Measurements from ENCODE around the gene LIPA.
"Not testable (repeated sequence)": the region's sequence is repeated elsewhere in the genome, so short reads cannot be mapped to it uniquely, and the experiment has no call there.

The LIPA gene

DNA sequence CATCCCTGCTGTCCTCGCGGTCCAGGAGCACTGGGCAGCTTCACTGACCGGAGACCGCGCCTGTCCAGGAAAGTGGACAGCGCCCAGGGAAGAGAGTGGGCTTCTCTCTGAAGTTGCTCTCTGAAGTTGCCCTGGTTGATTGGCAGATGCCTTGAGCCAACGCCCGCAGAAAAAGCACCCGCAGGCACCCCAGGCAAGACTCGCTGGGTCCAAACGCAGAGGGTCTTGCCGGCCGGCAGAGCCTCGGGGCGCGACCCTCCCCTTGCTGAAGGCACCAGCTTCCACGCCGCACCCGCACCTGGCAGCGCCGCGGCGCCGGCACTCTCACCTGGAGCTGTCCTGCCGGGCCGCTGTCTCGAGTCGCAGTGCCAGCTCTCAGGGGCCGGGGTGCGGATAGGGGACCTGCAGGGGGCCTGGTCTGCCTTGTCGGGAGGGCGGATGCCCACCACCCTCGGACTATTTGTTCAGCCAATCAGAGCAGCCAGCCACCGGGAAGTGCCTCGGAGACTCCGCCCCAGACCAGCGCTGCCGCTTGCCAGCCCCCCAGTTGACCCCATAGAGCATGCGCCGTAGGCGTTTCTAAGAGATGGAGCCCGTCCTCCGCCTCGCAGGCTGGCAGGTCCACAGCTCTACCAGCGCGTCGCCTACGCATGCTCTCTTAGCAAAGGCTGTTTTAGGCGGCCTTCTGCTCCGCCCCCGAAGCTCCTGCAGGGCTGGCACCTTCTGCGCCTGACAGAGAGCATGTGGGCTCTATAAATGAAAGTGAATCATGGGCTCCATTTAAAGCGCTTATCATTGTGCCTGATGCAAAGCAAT, at the start of gene LIPA:
Gene LIPA (minus strand): TSS at position 367 of the 816 bp plus-strand sequence. CDS start 4,127 bp downstream, outside the sequence.
- peak; percentile 98 for DNase-seq

DNA sequence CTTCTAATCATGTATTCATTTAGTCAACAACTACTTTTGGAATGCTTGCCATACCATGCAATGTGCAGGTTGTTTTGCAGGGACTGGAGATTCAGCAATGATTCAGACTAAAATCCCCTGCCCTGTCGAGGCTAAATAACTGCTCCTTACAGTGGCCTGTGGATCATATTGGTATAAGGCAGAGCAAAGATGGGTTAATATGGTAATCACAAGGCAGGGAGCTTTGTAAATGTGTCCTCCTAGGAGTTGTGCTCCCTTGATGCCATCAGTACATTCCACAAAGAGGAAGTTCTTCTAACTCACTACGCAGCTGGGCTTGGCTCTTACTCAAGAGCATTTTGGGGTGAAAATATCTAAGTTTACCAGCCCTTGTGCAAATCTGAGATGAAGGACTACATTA, 49.7 kb upstream of the LIPA start:
- peak; percentile 8 for DNase-seq

DNA sequence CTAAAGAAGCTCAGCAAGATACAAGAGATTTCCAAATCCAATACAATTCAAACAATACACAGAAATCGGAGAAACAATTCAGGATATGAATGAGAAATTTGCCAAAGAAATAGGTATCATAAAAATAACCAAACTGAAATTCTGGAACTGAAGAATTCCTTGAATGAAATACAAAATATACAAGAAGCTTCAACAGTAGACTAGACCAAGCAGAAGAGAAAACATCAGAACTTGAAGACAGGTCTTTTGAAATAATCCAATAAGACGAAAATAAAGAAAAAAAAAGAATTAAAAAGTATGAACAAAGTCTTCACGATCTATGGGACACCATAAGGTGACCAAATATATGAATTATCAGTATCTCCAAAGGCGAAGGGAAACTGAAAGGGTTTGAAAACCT, 47.5 kb upstream of the LIPA start:
- DNase-seq = no peak

DNA sequence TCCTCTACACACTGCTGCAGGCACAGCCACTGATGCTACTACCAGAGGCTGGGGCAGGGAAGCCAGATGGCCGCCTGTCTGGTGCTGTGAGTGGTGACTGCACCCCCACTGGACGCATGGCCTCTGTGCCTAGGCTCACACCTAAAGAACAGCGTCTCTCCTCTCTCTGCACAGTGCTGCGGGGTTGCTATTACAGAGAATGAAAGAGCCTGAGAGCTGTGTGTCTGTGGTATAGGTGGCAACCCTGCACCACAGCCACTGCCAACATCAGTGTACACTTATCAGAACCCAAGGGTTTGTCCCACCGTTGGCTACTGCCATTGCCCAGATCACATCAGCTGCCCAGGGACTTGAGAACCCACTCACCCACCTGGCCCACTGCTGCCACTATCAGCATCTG, 46.2 kb upstream of the LIPA start:
- DNase-seq = no peak

DNA sequence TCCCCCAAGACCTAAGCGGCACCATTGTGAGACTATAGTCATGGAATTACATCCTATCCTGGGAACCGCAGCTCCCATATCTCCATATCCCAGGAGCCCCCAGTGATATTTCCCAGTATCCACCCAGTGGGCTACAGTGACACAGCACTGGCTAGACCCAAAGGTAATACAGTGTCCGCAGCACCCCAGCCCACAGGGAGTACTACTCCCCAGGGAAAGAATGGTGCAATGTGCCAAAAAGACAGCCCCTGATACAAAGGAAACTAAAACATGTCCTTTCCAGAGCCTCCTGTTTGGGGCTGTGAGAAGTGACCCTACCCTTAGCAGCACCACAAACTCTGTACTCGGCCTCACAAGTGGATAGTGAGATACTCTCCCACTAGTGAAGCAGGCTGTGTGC, 45.8 kb upstream of the LIPA start:
- DNase-seq = no peak

DNA sequence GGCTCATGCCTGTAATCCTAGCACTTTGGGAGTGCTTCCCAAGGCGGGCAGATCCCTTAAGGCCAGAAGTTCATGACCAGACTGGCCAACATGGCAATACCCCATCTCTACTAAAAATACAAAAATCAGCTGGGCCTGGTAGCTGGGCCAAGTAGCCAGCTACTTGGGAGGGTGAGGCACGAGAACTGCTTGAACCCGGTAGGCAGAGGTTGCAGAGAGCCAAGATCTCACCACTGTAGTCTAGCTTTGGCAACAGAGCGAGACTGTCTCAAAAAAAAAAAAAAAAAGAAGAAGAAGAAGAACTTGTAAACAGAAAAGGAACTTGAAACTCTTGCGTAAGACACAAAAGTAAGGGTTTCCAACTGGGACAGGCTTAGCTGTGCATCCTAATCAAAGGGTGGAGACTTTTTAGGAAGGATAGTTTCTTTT, 44.7 kb upstream of the LIPA start:
- no peak for DNase-seq

DNA sequence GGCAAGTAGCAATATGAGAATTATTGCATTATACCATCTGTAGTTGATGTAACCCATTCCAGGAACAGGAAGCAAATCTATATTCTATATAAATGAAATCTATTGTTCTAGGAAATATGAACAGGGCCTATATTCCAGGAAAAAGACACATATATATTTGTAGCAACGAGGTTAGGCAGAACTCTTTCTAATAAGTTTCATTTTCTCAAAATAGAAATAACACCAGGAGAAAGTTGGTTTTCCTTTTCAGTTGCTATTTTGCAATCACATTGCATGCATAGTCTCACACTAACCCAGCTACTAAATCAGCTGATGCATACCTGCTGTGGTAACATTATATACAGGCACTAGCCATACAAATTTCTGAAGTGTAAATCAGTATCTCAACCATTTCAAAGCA, 44.0 kb upstream of the LIPA start:
- DNase-seq = peak; percentile 43

DNA sequence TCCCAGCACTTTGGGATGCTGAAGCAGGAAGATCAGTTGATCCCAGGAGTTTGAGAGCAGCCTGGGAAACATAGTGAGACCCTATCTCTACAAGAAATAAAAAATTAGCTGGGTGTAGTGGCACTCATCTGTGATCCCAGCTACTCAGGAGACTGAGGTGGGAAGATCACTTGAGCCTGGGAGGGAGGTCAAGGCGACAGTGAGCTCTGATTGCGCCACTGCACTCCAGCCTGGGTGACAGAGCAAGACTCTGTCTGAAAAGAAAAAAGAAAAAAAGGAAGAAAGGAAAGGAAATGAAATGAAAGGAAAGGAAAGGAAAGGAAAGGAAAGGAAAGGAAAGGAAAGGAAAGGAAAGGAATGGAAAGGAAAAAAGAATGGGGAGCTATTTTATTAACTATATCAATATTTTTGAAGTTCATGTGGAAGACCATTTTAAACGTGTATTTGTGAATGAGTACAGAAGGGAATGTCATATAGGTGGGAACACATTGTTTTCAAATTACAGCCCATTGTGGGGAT, 43.2 kb upstream of the LIPA start:
- no peak for DNase-seq

DNA sequence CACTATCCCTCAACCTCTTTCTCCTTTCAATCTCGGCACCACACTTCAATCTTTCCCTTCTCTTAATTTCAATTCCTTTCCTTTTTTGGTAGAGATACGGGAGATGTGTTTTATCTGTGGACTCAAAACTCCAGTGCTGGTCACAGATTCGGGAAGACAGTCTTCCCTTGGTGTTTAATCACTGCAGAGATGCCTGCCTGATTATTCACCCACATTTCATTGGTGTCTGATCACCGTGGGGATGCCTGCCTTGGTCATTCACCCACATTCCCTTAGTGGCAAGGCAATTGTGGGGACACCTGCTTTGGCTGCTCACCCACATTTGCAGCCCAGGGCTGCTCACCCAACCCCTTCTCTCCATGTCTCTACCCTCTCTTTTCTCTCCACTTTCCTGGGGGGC, 33.7 kb upstream of the LIPA start:
- not testable (repeated sequence) for DNase-seq

DNA sequence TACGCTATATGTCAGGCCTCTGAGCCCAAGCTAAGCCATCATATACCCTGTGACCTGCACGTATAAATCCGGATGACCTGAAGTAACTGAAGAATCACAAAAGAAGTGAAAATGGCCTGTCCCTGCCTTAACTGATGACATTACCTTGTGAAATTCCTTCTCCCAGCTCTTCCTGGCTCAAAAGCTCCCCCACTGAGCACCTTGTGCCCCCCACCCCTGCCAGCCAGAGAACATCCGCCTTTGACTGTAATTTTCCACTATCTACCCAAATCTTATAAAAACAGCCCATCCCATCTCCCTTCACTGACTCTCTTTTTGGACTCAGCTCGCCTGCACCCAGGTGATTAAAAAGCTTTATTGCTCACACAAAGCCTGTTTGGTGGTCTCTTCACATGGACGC, 33.1 kb upstream of the LIPA start:
- not testable (repeated sequence) for DNase-seq

DNA sequence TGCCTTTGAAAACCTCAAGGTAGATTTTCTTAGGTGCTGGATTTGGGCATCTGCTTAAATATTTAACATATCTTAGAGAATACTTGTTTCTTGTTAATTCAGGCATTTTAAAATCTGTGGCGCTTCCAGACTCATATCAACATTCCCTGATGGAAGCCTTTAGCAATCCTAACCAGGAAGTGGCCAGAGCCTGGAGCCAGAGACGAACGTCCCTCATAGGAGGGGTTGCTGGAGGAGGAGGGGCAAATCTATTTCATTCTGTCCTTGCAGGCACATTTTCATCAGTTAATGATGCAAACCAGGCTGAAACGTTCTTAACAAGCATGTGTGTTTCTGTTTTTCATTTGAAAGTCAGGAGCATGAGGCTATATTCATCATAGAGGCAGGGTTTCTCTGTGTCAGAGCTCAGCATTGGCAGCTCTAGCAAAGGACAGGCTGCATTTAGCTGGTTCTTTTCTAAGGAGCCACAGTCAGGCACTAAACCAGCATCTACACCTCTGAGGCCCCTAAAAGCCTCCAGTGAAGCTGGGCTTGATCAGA, 32.4 kb upstream of the LIPA start:
- no peak for DNase-seq

DNA sequence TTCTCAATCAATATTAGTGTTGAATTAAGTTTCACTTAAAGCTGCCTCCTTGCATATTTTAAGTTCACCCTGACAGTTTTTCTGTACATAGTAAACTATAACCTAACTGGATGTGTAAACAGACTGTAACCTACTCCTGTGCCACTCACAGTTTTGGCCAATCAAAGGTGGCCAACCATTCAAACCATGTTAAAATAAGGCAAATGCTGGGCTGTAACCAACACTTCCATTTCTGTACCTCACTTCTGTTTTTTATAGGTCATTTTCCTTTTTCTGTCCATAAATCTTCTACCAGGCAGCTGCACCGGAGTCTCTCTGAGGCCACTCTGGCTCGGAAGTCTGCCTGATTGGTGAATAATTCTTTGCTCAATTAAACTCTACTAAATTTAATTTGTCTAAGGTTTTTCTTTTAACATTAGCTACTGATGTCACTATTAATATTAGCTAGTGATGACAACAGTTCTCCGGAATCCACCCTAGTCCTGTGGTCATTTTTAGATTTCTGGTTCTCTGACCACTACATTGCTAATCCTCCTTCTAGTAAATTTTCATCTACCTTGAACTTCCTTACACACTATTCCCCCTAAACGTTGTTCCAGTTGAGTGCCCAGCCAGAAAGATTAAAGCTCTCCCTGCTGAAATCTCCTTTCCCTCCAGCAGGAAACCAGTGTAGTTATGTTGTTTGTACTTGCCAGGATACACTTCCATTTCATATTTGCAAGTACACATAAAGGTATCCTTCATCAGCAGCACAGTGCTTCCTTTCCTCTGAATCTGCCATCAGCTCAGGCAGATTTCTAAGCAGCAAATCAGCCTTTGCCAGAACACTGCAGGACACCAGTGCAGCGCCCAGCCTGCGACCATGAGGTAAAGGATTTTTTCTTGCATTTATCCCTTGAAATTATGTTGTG, 31.7 kb upstream of the LIPA start:
- no peak for DNase-seq

DNA sequence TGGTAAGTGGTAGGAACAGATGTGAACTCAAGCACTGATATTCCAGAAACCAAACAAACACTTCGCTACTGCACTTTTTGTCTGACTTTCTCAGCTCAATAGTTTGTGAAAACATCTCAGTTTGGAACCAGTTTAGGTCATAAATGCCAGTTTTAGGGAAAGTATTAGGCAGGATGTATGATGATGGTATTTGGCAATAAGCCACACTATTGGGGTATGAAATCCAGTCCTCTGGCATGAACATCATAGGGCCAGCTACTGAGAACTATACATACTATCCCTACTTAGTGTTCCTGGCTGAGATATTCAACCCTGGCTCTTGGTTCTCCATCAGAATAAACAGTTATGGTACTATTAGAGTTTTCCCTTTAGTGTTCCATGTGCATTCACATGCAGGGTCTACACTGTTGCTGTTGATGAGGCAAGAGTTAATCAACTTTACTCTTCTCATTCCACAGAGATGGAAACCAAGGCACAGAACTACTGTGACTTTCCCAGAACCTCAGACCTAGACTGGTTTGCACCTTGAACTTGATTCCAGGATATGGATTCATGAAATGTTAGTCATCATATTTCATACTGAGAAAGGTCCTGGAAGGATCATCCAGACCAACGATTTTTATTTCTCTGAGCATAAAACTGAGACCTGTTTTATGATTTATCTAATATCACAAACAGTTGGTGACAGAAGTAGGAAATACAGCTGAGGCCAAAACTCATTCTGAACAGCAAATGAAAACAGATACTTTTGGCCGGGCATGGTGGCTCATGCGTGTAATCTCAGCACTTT, 30.2 kb upstream of the LIPA start:
- DNase-seq = no peak

DNA sequence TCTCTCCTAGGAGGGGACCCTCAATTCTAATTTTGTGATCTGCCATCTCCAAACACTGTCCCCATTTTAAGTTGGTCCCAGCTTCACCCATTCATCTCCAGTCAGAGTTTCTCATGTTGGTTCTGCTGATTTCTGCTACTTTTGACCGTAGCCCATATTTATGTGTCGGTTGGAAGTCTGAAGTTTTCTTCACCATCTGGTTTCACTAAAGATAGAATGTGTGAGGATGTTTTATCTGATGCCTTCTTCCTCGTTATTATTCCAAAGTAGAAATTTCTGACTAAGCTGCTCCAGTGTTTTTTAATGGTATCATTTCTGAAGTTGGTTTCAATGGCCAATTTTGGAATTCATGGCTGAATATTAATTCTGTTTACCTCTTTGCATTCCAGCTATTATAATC, 28.9 kb upstream of the LIPA start:
- DNase-seq = no peak

DNA sequence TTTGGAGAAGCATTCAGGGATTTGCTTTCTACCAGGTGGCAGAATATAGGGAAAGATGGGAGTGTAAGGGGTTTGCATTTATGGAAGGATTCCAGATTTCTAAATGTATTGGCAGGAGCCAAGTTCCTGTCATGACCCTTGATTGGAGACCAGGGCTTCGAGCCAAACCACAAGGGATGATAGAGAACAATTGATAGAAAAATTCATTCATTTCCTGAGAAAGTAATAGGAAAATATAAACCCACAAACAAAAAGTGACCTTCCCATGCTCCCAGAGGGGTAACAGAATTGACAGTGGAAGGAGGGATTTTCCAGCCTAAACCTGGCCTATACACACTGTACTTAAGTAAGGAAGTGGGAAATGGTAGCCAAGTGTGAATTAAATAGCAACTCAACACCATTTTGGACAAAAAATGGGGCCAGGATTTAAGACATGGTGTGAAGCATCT, 27.9 kb upstream of the LIPA start:
- no peak for DNase-seq

DNA sequence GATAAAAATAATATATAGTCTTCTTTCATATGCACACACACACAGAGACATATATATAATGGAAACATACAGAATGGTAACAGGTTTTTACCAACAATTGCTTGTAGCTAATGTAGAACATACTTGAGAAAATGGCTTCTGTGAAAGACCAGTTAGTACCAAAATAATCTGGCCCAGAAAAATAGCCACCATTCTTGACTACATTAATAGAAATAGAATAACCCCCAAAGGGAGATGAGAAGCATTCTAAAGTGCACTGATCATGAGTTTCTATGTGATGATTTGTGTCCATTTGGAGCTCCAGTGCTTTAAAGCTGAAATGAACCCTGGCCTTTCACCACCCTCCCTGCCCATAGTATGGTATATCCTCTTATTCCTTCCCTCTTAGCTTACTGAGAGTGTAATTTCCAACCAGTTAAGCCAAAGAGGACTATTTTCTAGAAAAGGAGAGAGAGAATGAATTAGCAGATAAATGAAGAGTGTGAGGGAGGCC, 27.4 kb upstream of the LIPA start:
- no peak for DNase-seq

DNA sequence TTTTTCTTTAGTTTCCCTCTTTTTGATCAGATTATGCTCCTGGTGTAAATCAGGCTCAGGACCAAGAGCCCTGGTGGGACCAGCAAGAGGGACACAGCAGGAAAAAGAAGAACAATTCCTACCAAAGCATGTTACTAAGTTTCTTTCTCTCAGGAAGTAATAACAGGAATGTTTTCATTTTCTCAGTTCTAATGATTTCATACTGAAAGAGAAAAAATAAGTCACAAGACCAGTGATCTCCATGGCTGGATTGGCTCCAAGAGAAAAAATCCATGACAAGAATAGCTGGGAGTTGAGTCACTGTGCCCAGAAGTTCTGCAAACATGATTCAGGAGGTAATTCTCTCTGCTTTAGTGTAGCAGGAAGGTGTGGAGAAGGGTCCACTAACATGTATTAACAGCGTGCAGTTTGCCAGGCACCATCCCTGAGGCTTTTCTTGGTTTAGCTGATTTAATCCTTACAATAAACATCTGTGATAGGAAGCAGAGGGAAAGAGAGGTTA, 26.5 kb upstream of the LIPA start:
- DNase-seq = no peak

DNA sequence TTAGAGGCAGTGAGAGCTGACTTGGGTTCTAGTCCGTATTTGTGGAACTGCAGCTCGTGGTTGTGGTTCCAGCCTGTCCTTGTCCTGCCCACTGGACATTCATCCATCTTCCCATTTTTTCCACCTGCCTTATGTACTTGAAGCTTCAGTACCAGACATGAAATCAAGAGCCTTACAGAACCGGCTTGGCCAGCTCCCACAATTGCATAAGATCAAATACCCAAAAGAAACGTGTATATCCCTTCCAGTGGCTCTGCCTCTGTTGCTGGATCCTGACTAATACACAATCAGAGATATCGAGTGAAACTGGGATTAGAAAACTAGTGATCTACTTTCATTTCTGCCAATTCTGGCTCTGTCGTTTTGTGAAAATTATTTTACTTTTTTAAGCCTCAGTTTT, 23.8 kb upstream of the LIPA start:
- DNase-seq = no peak

DNA sequence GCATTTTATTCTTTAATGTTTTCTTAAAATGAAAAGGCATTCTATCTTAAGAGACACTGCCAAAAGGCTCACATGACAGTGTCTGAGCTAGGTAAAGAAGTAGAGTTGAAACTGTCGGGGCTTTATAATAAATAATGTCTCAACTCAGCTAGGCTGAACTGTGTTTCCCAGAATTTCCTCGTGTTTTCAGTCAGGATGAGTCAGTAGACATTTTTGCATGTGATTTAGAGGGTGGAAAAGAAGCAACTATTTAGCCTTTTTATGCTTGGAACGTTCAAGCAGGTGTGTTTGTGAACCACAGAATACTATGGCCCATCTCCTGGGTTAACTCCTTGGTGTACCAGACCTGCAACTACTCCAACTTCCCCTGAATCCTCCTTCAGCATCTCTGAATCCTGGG, 23.4 kb upstream of the LIPA start:
- no peak for DNase-seq

DNA sequence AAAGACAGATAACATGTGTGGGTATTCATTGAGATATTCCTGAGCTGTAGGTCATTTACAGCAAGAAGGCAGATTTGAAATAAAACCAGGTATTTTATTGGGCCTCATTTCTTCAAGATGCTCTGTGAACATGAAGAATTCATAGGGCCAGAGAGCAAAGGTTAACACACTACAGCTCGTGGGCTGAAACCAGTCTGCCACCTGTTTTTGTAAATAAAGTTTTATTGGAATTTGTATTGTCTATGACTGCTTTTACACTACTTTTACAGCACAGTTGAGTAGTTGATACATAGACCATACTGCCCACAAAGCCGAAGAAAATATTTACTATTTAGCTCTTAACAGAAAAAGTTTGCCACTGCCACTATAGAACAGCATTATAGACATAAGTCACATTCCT, 22.1 kb upstream of the LIPA start:
- no peak for DNase-seq

DNA sequence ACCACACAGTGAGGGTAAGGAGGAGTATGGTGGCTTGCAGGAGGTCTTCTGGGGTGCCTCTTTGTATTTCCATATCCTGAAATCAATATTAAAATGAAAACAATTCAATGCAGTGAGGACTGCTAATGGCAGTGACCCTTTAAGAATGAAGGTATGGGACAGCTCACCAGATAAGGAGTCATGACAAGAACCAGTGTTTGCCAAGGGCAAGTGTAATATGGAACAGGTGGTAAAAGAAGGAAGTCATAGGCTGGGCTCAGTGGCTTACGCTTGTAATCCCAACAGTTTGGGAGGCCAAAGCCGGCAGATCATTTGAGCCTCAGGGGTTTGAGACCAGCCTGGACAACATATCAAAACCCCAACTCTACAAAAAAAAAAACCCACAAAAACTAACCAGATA, 20.0 kb upstream of the LIPA start:
- DNase-seq = no peak

DNA sequence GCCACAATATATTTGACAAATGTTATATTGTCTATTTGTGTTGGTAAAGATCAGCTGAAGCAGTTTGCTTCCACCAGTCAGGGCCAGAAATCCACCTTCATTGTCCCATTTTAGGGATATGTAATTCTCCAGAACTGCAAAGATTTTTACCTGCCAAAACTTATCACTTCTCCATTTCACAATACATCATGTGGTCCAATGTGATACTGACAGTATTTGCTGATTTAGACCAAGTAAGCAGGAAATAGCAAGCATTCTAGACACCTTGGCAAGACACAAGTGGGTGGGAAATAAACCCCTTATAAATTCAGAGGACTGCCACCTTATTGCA, 18.5 kb upstream of the LIPA start:
- DNase-seq = no peak
